Stimulated activated CD8-positive, alpha-beta memory T cell treated with anti-CD3 and anti-CD28 coated beads, Interleukin-7, amount 100 ng/mL, for 1 hour (primary cell): ENCODE data around the gene CDK14.

ENCODE experiments used
- DNase-seq, 2 donors: peaks; one replicate each; pipeline ENCODE4 v3.0.0-alpha.2; 2020; ENCODE audit warnings: low read depth in 2 of 2

Gene CDK14

GRCh38 chr7:91045606-91046005 is 449.5 kb downstream of the CDK14 start:
- no peak for DNase-seq

GRCh38 chr7:91046322-91047089 is 450.4 kb downstream of the CDK14 start:
- DNase-seq: no peak

DNA sequence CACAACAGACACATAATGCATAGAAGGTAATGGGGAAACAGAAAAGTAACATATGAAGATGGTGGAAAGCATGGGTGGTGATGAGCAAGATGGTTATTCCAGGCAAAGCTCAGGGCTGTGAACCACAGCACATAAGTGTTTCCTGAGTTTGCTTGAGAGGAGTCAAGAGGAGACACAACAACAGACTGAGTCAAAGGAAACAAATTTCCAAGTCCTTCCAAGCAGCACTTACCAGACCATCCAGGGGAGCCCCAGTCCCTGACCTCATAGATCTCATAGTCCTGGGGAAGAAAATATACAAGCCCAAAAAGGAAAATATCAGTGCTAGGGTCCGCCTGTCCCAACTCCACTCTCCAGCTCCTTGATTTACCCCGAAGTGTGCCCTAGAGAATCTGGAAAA is 451.5 kb downstream of the CDK14 start:
- no peak for DNase-seq

- DNase-seq: no peak
Measured at GRCh38 chr7:91050677-91051076, 454.6 kb downstream of the CDK14 start.

- no peak for DNase-seq
Measured at GRCh38 chr7:91051966-91052365, 455.8 kb downstream of the CDK14 start.

DNA sequence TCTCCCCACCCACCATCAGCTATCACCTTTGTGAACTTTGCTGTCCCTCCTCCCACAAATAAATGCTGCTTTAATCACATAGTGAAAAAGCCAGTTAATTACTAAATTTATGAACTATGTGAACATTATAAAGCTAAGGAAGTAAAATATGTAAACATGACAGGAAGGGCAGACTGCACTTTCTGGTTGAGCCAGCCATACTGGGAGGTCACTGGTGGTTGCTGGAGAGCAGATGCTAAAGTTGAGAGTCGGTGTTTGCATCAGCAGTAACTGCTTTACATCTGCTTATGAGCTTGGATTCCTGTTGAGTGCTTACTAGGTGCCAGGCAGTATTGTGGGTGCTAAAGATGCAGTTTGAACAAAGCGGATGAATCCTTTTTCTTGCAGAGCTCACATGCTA is 458.3 kb downstream of the CDK14 start:
- DNase-seq: no peak

- DNase-seq: no peak
Measured at GRCh38 chr7:91055219-91055618, 459.1 kb downstream of the CDK14 start.

GRCh38 chr7:91062713-91063112 is 466.6 kb downstream of the CDK14 start:
- no peak for DNase-seq

GRCh38 chr7:91064052-91064451 is 467.9 kb downstream of the CDK14 start:
- DNase-seq: no peak

DNA sequence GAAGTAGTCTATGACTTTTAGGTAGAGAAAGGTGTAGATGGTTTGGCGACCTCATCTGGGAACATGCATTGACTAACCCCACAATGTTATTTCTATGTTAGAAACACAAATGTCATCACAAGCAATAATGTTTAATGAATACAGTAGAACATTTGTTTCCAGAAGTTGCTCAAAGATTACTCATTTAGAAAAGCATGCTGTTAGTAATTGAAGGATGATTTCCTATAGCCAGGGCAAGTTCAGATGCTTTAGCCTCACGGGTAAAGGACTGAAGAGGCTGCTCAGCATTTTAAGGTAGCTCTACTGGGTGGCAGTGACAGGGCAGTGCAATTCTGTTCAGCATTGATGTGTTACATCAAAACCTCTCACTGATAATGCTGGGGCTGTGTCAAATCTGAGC is 468.8 kb downstream of the CDK14 start:
- DNase-seq: no peak

DNA sequence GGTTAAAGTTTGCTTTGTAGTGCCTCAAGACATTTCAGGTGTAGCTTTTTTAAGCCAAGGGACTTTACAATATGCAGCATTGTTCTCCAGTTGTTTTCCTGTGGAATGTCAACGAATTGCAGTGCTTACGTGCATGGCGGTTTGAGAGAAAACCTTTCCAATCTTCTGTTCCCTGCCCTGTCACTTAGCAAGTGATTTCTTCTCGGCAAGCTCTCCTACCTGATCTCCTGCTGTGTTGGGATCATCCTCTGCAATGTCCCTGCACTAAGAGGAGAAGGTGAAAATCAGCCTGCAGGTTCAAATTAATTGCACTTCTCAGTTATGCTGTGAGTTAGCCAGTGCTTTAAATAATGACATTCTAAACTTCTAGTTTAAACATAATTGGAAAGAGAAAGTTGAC is 470.5 kb downstream of the CDK14 start:
- DNase-seq: no peak

- DNase-seq: no peak
Measured at GRCh38 chr7:91067242-91067641, 471.1 kb downstream of the CDK14 start.

DNA sequence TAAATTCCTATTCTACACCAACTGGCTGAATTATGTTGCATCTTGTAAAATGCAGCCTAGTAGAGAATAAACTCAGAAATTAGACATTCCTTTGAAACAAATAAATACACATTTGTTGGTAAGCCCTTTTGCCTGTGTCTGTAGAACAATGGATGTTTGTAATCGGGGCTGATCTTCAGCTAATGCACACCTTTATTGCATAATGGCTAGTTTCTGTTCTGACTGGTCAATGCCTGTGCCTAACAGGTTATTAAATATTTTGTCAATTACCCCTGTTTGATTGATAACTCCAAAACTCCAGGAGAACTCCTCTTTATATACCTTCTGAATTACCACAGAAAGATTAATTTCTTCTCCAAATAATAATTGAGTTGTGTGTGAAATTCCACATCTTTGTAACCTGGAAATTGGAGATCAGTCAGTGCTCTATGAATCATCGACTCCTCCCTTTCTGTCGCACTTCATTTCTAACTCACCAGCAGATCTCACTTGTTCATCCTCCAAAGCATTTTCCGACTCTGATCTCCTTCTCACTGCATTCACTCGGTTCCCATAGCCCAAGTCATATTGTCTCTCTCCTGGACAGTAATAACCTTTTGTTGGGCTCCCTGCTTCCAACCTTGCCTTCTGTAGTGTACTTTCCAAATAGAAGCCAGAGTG is 472.1 kb downstream of the CDK14 start:
- DNase-seq: no peak

DNA sequence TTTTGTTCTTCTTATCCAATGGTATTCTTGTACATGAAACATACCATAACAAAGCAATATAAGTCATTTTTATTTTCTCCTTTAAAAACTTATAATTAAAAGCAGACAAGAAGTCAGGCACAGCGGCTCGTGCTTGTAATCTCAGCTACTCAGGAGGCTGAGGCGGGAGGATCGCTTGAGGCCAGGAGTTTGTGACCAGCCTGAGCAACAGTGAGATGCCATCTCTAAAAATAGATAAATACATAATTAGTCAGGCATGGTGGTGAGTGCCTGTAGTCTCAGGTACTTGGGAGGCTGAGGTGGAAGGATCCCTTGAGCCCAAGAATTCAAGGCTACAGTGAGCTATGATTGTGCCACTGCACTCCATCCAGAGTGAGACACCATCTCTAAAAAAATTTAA is 473.0 kb downstream of the CDK14 start:
- no peak for DNase-seq

DNA sequence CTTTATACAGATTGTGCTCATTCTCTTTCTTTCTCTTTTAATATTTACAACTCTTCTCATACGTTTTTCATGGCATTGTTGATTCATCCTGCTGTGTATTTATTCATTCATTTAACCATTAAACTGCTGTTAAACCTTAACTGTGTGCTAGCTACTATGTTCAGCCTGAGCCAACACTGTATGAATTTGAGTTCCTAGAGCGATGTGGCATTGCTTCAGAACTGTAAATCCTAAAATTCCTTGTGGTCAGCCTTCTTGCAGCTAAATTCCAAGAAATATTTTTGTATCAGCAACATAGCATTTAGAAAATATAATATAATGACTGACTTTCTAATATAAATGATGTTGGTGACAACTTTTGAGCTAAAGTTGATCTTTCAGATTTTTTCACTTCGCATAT is 483.4 kb downstream of the CDK14 start:
- DNase-seq: no peak

DNA sequence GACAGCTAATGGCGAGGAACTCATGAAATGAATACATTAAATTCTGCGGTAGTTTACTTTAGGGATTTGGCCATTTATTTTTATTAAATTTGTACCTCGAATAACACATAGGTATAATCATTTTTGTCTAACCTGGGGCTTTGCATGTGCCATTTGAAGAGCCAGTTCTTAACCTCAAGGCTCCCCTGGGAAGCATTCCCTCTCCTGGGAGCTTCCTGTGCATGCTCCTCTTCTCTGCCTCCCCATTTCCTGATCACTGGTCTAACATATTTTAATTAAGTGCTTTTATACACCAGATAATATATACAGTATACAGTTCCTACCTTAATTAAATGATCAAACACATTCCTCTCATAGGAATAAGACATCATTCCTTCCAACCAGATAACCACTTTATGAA is 484.2 kb downstream of the CDK14 start:
- no peak for DNase-seq

GRCh38 chr7:91082038-91082437 is 485.9 kb downstream of the CDK14 start:
- DNase-seq: no peak

DNA sequence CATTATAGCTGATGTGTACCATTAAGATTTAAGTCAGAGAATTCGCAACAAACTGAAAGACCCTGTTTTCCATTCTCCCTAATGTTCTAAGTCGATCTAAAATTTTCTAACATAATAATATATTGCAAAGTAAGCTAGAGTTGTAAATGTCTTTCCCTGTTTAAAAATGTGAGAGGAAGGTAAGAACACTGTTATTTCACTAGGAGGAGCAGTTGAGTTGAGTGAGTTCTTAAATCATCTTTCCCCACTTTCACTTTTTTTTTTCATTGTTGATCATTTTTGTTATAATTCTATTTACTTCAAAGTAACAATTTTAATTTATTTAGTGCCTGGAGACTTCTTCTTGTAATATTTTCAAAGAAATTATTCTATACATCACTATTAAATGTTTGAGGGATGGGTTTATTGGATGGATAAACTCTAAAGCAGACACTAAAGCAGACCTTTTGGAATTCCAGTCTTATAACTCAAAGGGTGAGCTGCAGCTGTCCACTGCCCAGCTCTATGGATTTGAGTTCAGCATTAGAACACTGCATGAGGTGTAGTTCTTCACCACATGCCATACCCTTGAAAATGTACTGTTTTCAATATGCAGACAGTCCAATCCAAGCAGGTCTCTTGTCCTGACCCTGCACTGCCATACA is 486.9 kb downstream of the CDK14 start:
- no peak for DNase-seq

DNA sequence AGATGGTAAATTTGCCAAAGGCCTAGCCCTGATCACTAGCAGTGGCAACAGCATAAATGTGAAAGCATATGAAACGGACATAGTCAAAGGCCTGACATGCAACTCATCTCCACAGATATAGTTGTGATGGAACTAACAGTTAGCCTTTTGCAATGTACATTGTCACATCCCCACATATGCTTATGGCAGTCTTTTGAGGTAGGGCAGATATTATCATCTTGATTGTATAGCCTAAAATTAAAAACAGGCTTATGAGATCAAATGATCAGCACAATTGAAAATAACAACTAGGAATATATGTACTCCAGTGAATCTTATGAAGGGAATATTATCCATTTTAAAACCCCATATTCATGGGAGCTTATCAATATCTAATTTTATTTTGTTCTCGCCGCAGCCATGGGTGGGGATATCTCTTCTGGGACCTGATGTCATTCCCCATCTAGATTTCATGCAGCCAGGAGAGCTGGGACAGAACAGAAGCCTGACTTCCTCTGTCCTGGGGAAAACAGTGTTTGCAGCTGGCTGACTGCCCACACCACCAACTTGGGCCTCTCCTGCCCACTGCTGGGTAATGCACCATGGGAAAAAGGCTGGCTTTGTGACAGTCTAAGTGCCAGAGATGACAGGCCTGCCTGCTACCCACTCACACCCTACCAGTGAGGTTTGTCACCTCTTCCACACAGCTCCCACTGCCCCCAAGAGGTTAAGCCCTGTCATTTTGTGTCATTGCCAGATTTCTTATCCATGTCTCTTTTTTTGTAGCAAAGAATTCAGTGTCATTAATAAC is 487.9 kb downstream of the CDK14 start:
- DNase-seq: no peak

- no peak for DNase-seq
Measured at GRCh38 chr7:91085175-91085574, 489.1 kb downstream of the CDK14 start.

DNA sequence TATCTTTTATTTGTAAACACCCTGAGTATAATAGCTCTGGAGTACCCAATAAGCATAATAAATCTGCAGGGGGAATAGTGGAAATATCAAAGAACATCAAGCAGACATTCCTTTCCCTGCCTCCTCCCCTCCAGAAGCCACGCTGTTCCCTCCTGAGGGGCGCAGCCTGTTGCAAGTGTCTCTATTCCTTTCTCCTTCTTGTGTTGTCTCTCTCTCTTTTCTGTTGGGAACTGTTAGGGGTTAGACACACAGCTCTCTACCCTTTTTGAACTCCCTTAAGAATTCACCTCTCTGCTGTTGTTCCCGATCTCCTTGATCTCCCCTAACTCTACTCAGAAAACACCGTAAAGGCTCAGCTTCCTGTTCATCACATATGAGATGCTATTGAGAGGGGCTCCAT is 490.1 kb downstream of the CDK14 start:
- DNase-seq: no peak

DNA sequence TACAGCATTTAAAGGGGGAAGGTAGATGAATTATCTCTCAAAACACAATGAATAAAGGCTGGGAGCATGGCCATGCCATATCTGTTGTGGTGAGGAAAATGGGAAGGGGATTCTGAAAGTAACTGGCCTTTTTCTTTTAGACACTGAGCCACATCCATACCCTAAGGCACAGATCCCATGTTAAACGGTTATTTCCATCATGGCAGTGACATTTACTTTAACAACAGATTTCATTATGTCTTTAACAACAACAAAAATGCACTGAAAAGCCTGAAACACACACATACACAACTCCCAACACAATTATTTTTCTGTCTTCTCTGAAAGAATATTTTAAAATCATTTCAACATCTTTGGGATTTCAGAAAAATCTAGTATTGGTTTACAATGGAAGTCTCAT is 492.0 kb downstream of the CDK14 start:
- no peak for DNase-seq
